ENCODE data around the gene RIT1. TPM values are rescaled to one million over a fixed set of nuclear protein-coding genes. Genes with fewer than 3 reads are reported as not detected.

The RIT1 gene
- total and polyA plus RNA-seq, 3 experiments from 2014 or later: 13.7 to 17.7 (median 16.9) TPM

GRCh38 chr1:155877945-155878344 lies 33.2 kb downstream of the RIT1 start:
- no peaks in the 10 kb centered on the region for H3K9me3 Mint-ChIP-seq

DNA sequence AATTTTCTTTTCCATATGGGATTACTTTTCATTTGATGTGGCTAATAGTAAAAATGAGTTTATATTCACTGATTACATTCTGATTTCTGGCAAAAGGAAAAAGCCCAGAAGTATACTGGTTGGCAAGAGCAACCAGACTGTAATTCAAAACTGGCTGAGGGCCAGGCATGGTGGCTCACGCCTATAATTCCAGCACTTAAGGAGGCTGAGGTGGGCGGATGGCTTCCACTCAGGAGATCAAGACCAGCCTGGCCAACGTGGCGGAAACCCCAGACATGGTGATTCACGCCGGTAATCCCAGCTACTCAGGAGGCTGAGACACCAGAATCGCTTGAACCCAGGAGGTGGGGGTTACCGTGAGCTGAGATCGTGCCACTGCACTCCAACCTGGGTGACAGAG lies 37.3 kb downstream of the RIT1 start:
- ChIA-PET CTCF (no interaction called here), POLR2A (no interaction called here)
- H3K4me3 Mint-ChIP-seq: no peak overlapping the region

More at GRCh38 chr1:155877945-155878344, 33.2 kb downstream of the RIT1 start:
- no peak overlapping the region for H3K4me3 Mint-ChIP-seq
- H3K9me3 ChIP-seq (ENCODE audit: low read length): no peaks in the 10 kb centered on the region
- DNase-seq: no peak
- ChIA-PET POLR2A (no interaction called here), CTCF (no interaction called here)
- H3K36me3 ChIP-seq (ENCODE audit: insufficient read depth, low read length): no peaks in the 10 kb centered on the region
- no peaks in the 10 kb centered on the region for H3K4me1 Mint-ChIP-seq
- no peaks in the 10 kb centered on the region for H3K27me3 Mint-ChIP-seq
- peaks cover 0 to 42% (median 11%) of the 10 kb centered on the region in 3 donors for H3K36me3 Mint-ChIP-seq
- no peak overlapping the region for H3K27ac ChIP-seq (ENCODE audit: low read depth, low read length)
- H3K4me1 ChIP-seq (ENCODE audit: insufficient read depth, low read length): no peaks in the 10 kb centered on the region
- peak overlapping the region in 1 of 8 donors; percentile 37 for H3K27ac Mint-ChIP-seq
- H3K27me3 ChIP-seq (ENCODE audit: insufficient read depth, low read length, poor library complexity, severe bottlenecking): no peaks in the 10 kb centered on the region
- H3K4me3 ChIP-seq (ENCODE audit: low read length): no peak overlapping the region

GRCh38 chr1:155872527-155872926 lies 38.6 kb downstream of the RIT1 start:
- H3K4me1 ChIP-seq (ENCODE audit: insufficient read depth, low read length): no peaks in the 10 kb centered on the region
- Mint-ChIP-seq H3K9me3 (no peaks in the 10 kb centered on the region), H3K27ac (peak overlapping the region in 4 of 8 donors; percentile 2 to 82 (median 29)), H3K4me3 (no peak overlapping the region), H3K4me1 (peaks cover 0 to 4% (median 0%) of the 10 kb centered on the region in 3 donors), H3K27me3 (no peaks in the 10 kb centered on the region), H3K36me3 (peaks cover 4 to 51% (median 13%) of the 10 kb centered on the region in 3 donors)
- no peaks in the 10 kb centered on the region for H3K36me3 ChIP-seq (ENCODE audit: insufficient read depth, low read length)
- H3K27ac ChIP-seq (ENCODE audit: low read depth, low read length): no peak overlapping the region
- POLR2A ChIA-PET: no interaction called here
- H3K4me3 ChIP-seq (ENCODE audit: low read length): no peak overlapping the region
- CTCF ChIA-PET: no interaction called here
- DNase-seq: no peak
- H3K9me3 ChIP-seq (ENCODE audit: low read length): no peaks in the 10 kb centered on the region
- no peaks in the 10 kb centered on the region for H3K27me3 ChIP-seq (ENCODE audit: insufficient read depth, low read length, poor library complexity, severe bottlenecking)

More for the DNA sequence above, 37.3 kb downstream of the RIT1 start:
- H3K27me3 Mint-ChIP-seq: no peaks in the 10 kb centered on the region
- DNase-seq: no peak
- H3K27me3 ChIP-seq (ENCODE audit: insufficient read depth, low read length, poor library complexity, severe bottlenecking): no peaks in the 10 kb centered on the region
- H3K36me3 Mint-ChIP-seq: peaks cover 4 to 42% (median 13%) of the 10 kb centered on the region in 3 donors
- H3K36me3 ChIP-seq (ENCODE audit: insufficient read depth, low read length): no peaks in the 10 kb centered on the region
- H3K4me1 Mint-ChIP-seq: peaks cover 0 to 4% (median 0%) of the 10 kb centered on the region in 3 donors
- H3K9me3 Mint-ChIP-seq: no peaks in the 10 kb centered on the region
- H3K27ac Mint-ChIP-seq: peak overlapping the region in 2 of 8 donors; percentile 22 to 54
- H3K4me3 ChIP-seq (ENCODE audit: low read length): no peak overlapping the region
- no peaks in the 10 kb centered on the region for H3K4me1 ChIP-seq (ENCODE audit: insufficient read depth, low read length)
- H3K27ac ChIP-seq (ENCODE audit: low read depth, low read length): no peak overlapping the region
- no peaks in the 10 kb centered on the region for H3K9me3 ChIP-seq (ENCODE audit: low read length)

DNA sequence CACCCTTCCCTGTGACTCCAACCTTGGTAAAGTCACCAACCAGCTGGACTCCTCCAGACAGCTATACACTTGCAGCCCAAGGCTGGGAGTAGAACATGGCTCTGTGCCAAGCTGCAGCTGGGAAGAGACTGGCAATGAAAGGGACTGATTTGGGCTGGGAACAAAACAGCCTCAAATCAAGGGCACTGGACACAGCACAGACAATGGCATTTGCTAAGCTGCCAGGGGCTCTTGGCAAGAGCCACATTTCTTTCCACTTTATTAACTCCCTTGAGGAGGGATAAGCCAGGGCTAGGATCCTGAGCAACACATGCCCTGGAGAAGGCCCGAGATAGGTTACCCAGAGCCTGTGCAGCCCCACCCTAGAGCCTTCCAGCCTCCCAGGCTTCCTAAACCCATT lies 39.8 kb downstream of the RIT1 start:
- no peaks in the 10 kb centered on the region for H3K27me3 Mint-ChIP-seq
- ChIA-PET POLR2A (no interaction called here), CTCF (no interaction called here)
- no peaks in the 10 kb centered on the region for H3K9me3 Mint-ChIP-seq
- Histone ChIP-seq H3K27me3 (ENCODE audit: insufficient read depth, low read length, poor library complexity, severe bottlenecking) (no peaks in the 10 kb centered on the region), H3K4me3 (ENCODE audit: low read length) (no peak overlapping the region), H3K9me3 (ENCODE audit: low read length) (no peaks in the 10 kb centered on the region), H3K27ac (ENCODE audit: low read depth, low read length) (no peak overlapping the region), H3K36me3 (ENCODE audit: insufficient read depth, low read length) (no peaks in the 10 kb centered on the region), H3K4me1 (ENCODE audit: insufficient read depth, low read length) (no peaks in the 10 kb centered on the region)
- no peak for DNase-seq
- H3K4me1 Mint-ChIP-seq: peaks cover 0 to 4% (median 0%) of the 10 kb centered on the region in 3 donors
- H3K36me3 Mint-ChIP-seq: peaks cover 4 to 51% (median 16%) of the 10 kb centered on the region in 3 donors
- no peak overlapping the region for H3K4me3 Mint-ChIP-seq
- H3K27ac Mint-ChIP-seq: peak overlapping the region in 1 of 8 donors; percentile 23

GRCh38 chr1:155867766-155868165 lies 43.4 kb downstream of the RIT1 start:
- H3K9me3 Mint-ChIP-seq: no peaks in the 10 kb centered on the region
- no peak for DNase-seq
- no peak overlapping the region for H3K27ac ChIP-seq (ENCODE audit: low read depth, low read length)
- H3K4me3 Mint-ChIP-seq: no peak overlapping the region
- peaks cover 4 to 42% (median 14%) of the 10 kb centered on the region in 3 donors for H3K36me3 Mint-ChIP-seq
- no peaks in the 10 kb centered on the region for H3K27me3 Mint-ChIP-seq
- H3K4me1 Mint-ChIP-seq: peaks cover 0 to 4% (median 0%) of the 10 kb centered on the region in 3 donors
- no peaks in the 10 kb centered on the region for H3K9me3 ChIP-seq (ENCODE audit: low read length)
- H3K4me1 ChIP-seq (ENCODE audit: insufficient read depth, low read length): no peaks in the 10 kb centered on the region
- H3K4me3 ChIP-seq (ENCODE audit: low read length): no peak overlapping the region
- POLR2A ChIA-PET: no interaction called here
- no peaks in the 10 kb centered on the region for H3K36me3 ChIP-seq (ENCODE audit: insufficient read depth, low read length)
- H3K27ac Mint-ChIP-seq: no peak overlapping the region
- H3K27me3 ChIP-seq (ENCODE audit: insufficient read depth, low read length, poor library complexity, severe bottlenecking): no peaks in the 10 kb centered on the region
- CTCF ChIA-PET: interaction anchor here (1.4 kb wide), 1 partner anchor 17 kb away, joined by 3 read pairs; no protein-coding TSS in a partner anchor

GRCh38 chr1:155864393-155864792 lies 46.8 kb downstream of the RIT1 start:
- peak overlapping the region in 1 of 7 donors; percentile 7 for H3K4me3 Mint-ChIP-seq
- H3K27ac ChIP-seq (ENCODE audit: low read depth, low read length): no peak overlapping the region
- ChIA-PET CTCF (no interaction called here), POLR2A (no interaction called here)
- no peaks in the 10 kb centered on the region for H3K36me3 ChIP-seq (ENCODE audit: insufficient read depth, low read length)
- H3K27ac Mint-ChIP-seq: no peak overlapping the region
- DNase-seq: no peak
- H3K27me3 Mint-ChIP-seq: no peaks in the 10 kb centered on the region
- H3K36me3 Mint-ChIP-seq: peaks cover under 1 to 20% (median 7%) of the 10 kb centered on the region in 3 donors
- H3K9me3 Mint-ChIP-seq: no peaks in the 10 kb centered on the region
- no peaks in the 10 kb centered on the region for H3K27me3 ChIP-seq (ENCODE audit: insufficient read depth, low read length, poor library complexity, severe bottlenecking)
- peaks cover 13% of the 10 kb centered on the region for H3K4me1 ChIP-seq (ENCODE audit: insufficient read depth, low read length)
- H3K9me3 ChIP-seq (ENCODE audit: low read length): no peaks in the 10 kb centered on the region
- H3K4me3 ChIP-seq (ENCODE audit: low read length): no peak overlapping the region
- peaks cover 13 to 22% (median 20%) of the 10 kb centered on the region in 3 donors for H3K4me1 Mint-ChIP-seq

GRCh38 chr1:155861896-155862295 lies 49.3 kb downstream of the RIT1 start:
- H3K9me3 ChIP-seq (ENCODE audit: low read length): no peaks in the 10 kb centered on the region
- peak overlapping the region in 5 of 8 donors; percentile 22 to 89 (median 37) for H3K27ac Mint-ChIP-seq
- H3K4me1 ChIP-seq (ENCODE audit: insufficient read depth, low read length): peaks cover 33% of the 10 kb centered on the region
- ChIA-PET POLR2A (no interaction called here), CTCF (interaction anchor here (0.8 to 1.4 kb wide), 4 partner anchors 11 to 269 kb away, joined by 3 read pairs; no protein-coding TSS in a partner anchor)
- no peak overlapping the region for H3K27ac ChIP-seq (ENCODE audit: low read depth, low read length)
- no peak for DNase-seq
- H3K36me3 ChIP-seq (ENCODE audit: insufficient read depth, low read length): no peaks in the 10 kb centered on the region
- H3K27me3 Mint-ChIP-seq: no peaks in the 10 kb centered on the region
- peaks cover 0 to 8% (median 3%) of the 10 kb centered on the region in 3 donors for H3K36me3 Mint-ChIP-seq
- no peaks in the 10 kb centered on the region for H3K27me3 ChIP-seq (ENCODE audit: insufficient read depth, low read length, poor library complexity, severe bottlenecking)
- peak overlapping the region in 2 of 7 donors; percentile 8 to 10 for H3K4me3 Mint-ChIP-seq
- H3K9me3 Mint-ChIP-seq: no peaks in the 10 kb centered on the region
- H3K4me1 Mint-ChIP-seq: peaks cover 31 to 41% (median 34%) of the 10 kb centered on the region in 3 donors
- no peak overlapping the region for H3K4me3 ChIP-seq (ENCODE audit: low read length)

DNA sequence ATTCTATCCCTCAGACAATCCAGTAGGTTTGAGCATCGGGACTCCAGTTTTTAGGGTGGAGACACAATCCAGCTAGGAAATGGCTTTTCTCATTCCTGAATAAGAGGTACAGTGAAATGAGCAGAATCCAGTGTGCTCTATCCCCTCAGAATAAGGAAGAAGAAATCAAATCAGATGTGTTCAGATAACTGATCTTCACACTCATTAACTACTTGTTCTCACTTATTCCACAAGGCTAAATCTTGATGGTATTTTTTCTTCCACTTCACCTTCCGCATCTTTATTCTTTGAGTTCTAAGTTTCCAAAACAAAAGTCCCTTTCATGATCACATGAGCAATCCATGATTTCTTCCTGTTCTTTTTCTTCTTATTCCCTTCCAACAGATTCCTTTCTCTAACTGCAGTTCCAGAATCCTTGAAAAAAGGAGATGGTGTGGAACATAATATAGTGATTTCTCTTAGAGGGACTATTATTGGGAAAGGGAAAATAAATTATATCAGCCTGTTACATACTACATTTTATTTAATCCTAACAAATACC lies 50.1 kb downstream of the RIT1 start:
- H3K9me3 Mint-ChIP-seq: no peaks in the 10 kb centered on the region
- no peak for DNase-seq
- ChIA-PET CTCF (interaction anchor here (1.2 to 1.5 kb wide), 3 partner anchors 8 to 124 kb away, joined by 3 to 4 read pairs (median 3); no protein-coding TSS in a partner anchor), POLR2A (interaction anchor here (1.0 kb wide), 1 partner anchor 50 kb away, joined by 3 read pairs; no protein-coding TSS in a partner anchor)
- H3K27me3 Mint-ChIP-seq: no peaks in the 10 kb centered on the region
- H3K4me1 Mint-ChIP-seq: peaks cover 36 to 49% (median 43%) of the 10 kb centered on the region in 3 donors
- peaks cover 0 to 11% (median 2%) of the 10 kb centered on the region in 3 donors for H3K36me3 Mint-ChIP-seq
- peaks cover 39% of the 10 kb centered on the region for H3K4me1 ChIP-seq (ENCODE audit: insufficient read depth, low read length)
- no peaks in the 10 kb centered on the region for H3K9me3 ChIP-seq (ENCODE audit: low read length)
- no peaks in the 10 kb centered on the region for H3K36me3 ChIP-seq (ENCODE audit: insufficient read depth, low read length)
- H3K27me3 ChIP-seq (ENCODE audit: insufficient read depth, low read length, poor library complexity, severe bottlenecking): no peaks in the 10 kb centered on the region
- peak overlapping the region; percentile 52 to 96 (median 88) for H3K4me3 Mint-ChIP-seq
- H3K27ac ChIP-seq (ENCODE audit: low read depth, low read length): peak overlapping the region; percentile 83
- no peak overlapping the region for H3K4me3 ChIP-seq (ENCODE audit: low read length)
- peak overlapping the region; percentile 89 to 98 (median 96) for H3K27ac Mint-ChIP-seq
